MCF 10A (cell line): ENCODE results near the gene CDYL. TPM values are rescaled to one million over a fixed set of nuclear protein-coding genes. Genes with fewer than 3 reads are reported as not detected.
"Not testable (repeated sequence)": the region's sequence is repeated elsewhere in the genome, so short reads cannot be mapped to it uniquely, and the experiment has no call there.

ENCODE experiments used
- BruUV-seq: library from RNA; stranded (reverse); fragments of 400-500 nt; replicated peaks from 2 replicates; lab custom pipeline; 2021; lab: Mats Ljungman, UMichigan
- CTCF ChIA-PET: fragments of 300-600 bp; sonication (Branson Sonifier 250); formaldehyde crosslinking; extraction: SDS; loops from one replicate; lab custom pipeline; 2021; ENCODE audit warnings: antibody characterized with exemption, inconsistent platforms; lab: Yijun Ruan, JAX
- POLR2A ChIA-PET: fragments of 300-600, 350-650 bp; sonication (Branson Sonifier 250); formaldehyde crosslinking; extraction: SDS; loops from one replicate; lab custom pipeline; 2020; ENCODE audit warnings: antibody characterized with exemption, inconsistent platforms; lab: Yijun Ruan, JAX
- DNase-seq: peaks from one replicate; pipeline ENCODE4 v3.0.0-alpha.2; 2018; ENCODE audit not compliant: unreplicated experiment
- H3K27ac Mint-ChIP-seq: one replicate; pipeline ENCODE4 v1.8.0; 2022; ENCODE audit warnings: mild to moderate bottlenecking, low read depth, mixed read lengths; ENCODE audit not compliant: unreplicated experiment
- H3K27me3 Mint-ChIP-seq: one replicate; pipeline ENCODE4 v1.8.0; 2022; ENCODE audit warnings: mixed read lengths; ENCODE audit not compliant: insufficient read depth, unreplicated experiment
- H3K36me3 Mint-ChIP-seq: one replicate; pipeline ENCODE4 v1.8.0; 2022; ENCODE audit warnings: mild to moderate bottlenecking, moderate library complexity, mixed read lengths; ENCODE audit not compliant: insufficient read depth, unreplicated experiment
- H3K4me1 Mint-ChIP-seq: one replicate; pipeline ENCODE4 v1.8.0; 2022; ENCODE audit warnings: mixed read lengths; ENCODE audit not compliant: insufficient read depth, unreplicated experiment
- H3K4me3 Mint-ChIP-seq: one replicate; pipeline ENCODE4 v1.8.0; 2022; ENCODE audit warnings: mild to moderate bottlenecking, moderate library complexity, mixed read lengths; ENCODE audit not compliant: unreplicated experiment
- H3K9me3 Mint-ChIP-seq: one replicate; pipeline ENCODE4 v1.8.0; 2022; ENCODE audit warnings: mixed read lengths; ENCODE audit not compliant: unreplicated experiment
- intact Hi-C: fragments of 100-400 bp; cut with micrococcal nuclease; formaldehyde crosslinking; loops from 2 replicates; pipeline ENCODE4 v1.14.1; 2022
- total RNA-seq: library from RNA; stranded (reverse); gene quantifications from 2 replicates; pipeline ENCODE4 v1.2.3, GENCODE V29; 2022
- TF ChIP-seq, protein P1 (sequence below): fragments of 200-600 bp; IDR thresholded peaks from one replicate; pipeline ENCODE4 v1.8.0; 2022; ENCODE audit warnings: antibody characterized with exemption, mild to moderate bottlenecking; ENCODE audit not compliant: unreplicated experiment

Gene CDYL
- total RNA-seq, 1 experiment from 2014 or later, result 48.9 TPM

DNA sequence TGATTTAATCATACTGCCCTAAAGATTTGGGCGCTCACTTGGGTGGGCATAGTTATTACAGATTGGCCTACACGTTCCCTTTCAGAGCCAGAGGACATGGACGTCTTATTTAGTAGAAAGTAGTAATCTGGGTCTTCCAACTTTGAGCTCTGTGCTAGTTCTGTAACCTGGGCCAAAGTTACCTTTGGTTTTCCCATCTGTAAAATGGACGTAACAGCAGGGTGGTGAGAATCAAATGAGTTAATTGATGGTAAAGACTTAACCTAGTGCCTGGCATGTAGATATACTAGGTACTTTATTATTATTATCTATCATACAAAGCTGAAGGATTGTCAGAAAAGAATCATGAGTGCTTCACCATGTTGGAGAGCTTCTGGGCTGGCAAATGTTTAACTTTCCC is 74.8 kb downstream of the CDYL start:
- intact Hi-C loops, result no loop called here
- Mint-ChIP-seq H3K36me3 (peaks cover 4% of the 10 kb centered on the region), H3K27ac (no peak overlapping the region), H3K27me3 (no peaks in the 10 kb centered on the region), H3K4me3 (no peak overlapping the region), H3K9me3 (no peaks in the 10 kb centered on the region), H3K4me1 (peaks cover 11% of the 10 kb centered on the region)
- ChIA-PET POLR2A (no interaction called here), CTCF (interaction anchor here (0.6 to 0.8 kb wide), 2 partner anchors 534 to 537 kb away, joined by 4 read pairs; no protein-coding TSS in a partner anchor)
- no TSS peak for BruUV-seq
- TF ChIP-seq, protein P1, sequence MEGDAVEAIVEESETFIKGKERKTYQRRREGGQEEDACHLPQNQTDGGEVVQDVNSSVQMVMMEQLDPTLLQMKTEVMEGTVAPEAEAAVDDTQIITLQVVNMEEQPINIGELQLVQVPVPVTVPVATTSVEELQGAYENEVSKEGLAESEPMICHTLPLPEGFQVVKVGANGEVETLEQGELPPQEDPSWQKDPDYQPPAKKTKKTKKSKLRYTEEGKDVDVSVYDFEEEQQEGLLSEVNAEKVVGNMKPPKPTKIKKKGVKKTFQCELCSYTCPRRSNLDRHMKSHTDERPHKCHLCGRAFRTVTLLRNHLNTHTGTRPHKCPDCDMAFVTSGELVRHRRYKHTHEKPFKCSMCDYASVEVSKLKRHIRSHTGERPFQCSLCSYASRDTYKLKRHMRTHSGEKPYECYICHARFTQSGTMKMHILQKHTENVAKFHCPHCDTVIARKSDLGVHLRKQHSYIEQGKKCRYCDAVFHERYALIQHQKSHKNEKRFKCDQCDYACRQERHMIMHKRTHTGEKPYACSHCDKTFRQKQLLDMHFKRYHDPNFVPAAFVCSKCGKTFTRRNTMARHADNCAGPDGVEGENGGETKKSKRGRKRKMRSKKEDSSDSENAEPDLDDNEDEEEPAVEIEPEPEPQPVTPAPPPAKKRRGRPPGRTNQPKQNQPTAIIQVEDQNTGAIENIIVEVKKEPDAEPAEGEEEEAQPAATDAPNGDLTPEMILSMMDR, result no peak
- no peak for DNase-seq

DNA sequence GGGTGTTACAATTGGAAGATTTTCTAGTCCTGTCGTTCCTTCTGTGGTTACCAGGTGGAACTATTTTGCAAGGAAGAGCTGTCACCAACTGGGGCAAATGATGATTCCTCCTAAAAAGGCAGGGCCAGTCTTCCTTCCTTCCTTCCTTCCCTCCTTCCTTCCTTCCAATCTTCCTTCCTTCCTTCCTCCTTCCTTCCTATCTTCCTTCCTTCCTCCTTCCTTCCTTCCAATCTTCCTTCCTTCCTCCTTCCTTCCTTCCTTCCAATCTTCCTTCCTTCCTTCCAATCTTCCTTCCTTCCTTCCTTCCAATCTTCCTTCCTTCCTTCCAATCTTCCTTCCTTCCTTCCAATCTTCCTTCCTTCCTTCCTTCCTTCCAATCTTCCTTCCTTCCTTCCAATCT is 76.0 kb downstream of the CDYL start:
- H3K27me3 Mint-ChIP-seq, POLR2A ChIA-PET, DNase-seq, intact Hi-C loops, H3K27ac Mint-ChIP-seq, BruUV-seq, H3K9me3 Mint-ChIP-seq, H3K4me3 Mint-ChIP-seq: not testable (repeated sequence)
- H3K36me3 Mint-ChIP-seq, result peaks cover 10% of the 10 kb centered on the region
- CTCF ChIA-PET, result interaction anchor here (0.6 to 1.0 kb wide), 2 partner anchors 8 to 539 kb away, joined by 4 to 5 read pairs; no protein-coding TSS in a partner anchor
- H3K4me1 Mint-ChIP-seq, result peaks cover 11% of the 10 kb centered on the region

DNA sequence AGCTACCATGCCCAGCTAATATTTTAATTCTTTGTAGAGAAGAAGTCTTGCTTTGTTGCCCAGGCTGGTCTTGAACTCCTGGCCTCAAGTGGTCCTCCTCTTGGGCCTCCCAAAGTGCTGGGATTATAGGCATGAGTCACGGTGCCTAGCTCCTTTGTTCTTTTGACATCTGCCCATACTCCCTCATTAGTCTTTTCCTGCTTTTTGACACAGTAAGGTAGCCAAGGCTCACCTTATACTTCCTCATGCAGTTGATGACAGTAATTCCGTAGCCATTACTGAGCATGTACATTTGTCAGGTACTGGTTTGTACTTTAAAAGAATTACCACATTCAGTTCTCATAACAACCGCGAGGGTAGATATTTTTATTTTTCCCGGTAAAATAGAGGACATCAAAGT is 76.7 kb downstream of the CDYL start:
- no peak for DNase-seq
- CTCF ChIA-PET, result interaction anchor here (0.6 to 1.0 kb wide), 3 partner anchors 8 to 540 kb away, joined by 3 to 5 read pairs (median 4); no protein-coding TSS in a partner anchor

DNA sequence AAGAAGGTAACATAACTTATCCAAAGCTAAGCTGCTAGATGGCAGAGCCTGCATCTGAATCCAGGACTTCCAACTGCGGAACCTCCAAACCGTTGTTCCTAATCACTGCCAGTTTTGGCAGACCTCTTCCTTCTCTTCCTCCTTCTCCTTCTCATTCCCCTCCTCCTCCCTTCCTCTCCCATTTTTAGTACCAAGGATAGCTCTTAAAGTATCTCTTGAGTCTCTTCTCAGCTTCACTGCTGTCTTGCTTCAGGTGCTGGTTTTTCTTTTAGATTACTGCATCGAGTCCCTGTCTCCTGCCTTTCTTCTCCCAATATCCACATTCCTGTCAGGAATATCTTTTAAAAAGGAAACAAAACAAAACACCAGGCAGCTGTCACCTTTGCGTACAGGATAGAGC is 77.1 kb downstream of the CDYL start:
- no peaks in the 10 kb centered on the region for H3K9me3 Mint-ChIP-seq
- POLR2A ChIA-PET, result interaction anchor here (0.6 to 2.0 kb wide), 4 partner anchors 10 to 87 kb away, joined by 3 to 5 read pairs (median 4); no protein-coding TSS in a partner anchor

More for the DNA sequence above, 76.7 kb downstream of the CDYL start:
- BruUV-seq, result no TSS peak
- TF ChIP-seq, protein P1, result no peak
- Mint-ChIP-seq H3K4me3 (no peak overlapping the region), H3K27ac (no peak overlapping the region), H3K36me3 (peaks cover 10% of the 10 kb centered on the region), H3K9me3 (no peaks in the 10 kb centered on the region), H3K27me3 (no peaks in the 10 kb centered on the region), H3K4me1 (peaks cover 11% of the 10 kb centered on the region)
- POLR2A ChIA-PET, result interaction anchor here (0.8 to 2.0 kb wide), 3 partner anchors 10 to 87 kb away, joined by 3 to 4 read pairs (median 3); no protein-coding TSS in a partner anchor
- intact Hi-C loops, result no loop called here

More for the DNA sequence above, 77.1 kb downstream of the CDYL start:
- H3K4me1 Mint-ChIP-seq, result peaks cover 12% of the 10 kb centered on the region
- no peak for DNase-seq
- intact Hi-C loops, result no loop called here
- TF ChIP-seq, protein P1, result no peak
- H3K27ac Mint-ChIP-seq, result no peak overlapping the region
- H3K4me3 Mint-ChIP-seq, result no peak overlapping the region
- CTCF ChIA-PET, result interaction anchor here (0.5 to 0.7 kb wide), 3 partner anchors 10 to 518 kb away, joined by 3 to 4 read pairs (median 3); no protein-coding TSS in a partner anchor
- no peaks in the 10 kb centered on the region for H3K27me3 Mint-ChIP-seq
- no TSS peak for BruUV-seq
- H3K36me3 Mint-ChIP-seq, result peaks cover 10% of the 10 kb centered on the region
